DOHH2 (cell line): Measurements from ENCODE around the gene FRMPD1.

Source experiments
- CTCF ChIP-seq: fragments of 200-600 bp; sonication (generic); IDR thresholded peaks from one replicate; pipeline ENCODE4 v1.5.1; 2014; ENCODE audit warnings: antibody characterized with exemption, mild to moderate bottlenecking, low read depth, low read length; ENCODE audit not compliant: poor library complexity, severe bottlenecking
- EZH2phosphoT487 ChIP-seq: fragments of 200-600 bp; sonication (generic); IDR thresholded peaks from 2 replicates; pipeline ENCODE4 v1.6.1; 2017; ENCODE audit warnings: borderline replicate concordance, mild to moderate bottlenecking, antibody characterized with exemption, low read length, moderate library complexity, mixed read lengths

- no peak for TF ChIP-seq CTCF
- TF ChIP-seq EZH2phosphoT487: no peak
Measured at GRCh38 chr9:37732952-37733351, 82.2 kb downstream of the FRMPD1 start.
